HEK293 (cell line): ENCODE data around the gene FRMD3.

Experiments
- CTCF ChIA-PET: fragments of 350-600 bp; formaldehyde crosslinking; extraction: SDS; loops from one replicate; lab custom pipeline; 2021; ENCODE audit warnings: antibody characterized with exemption; lab: Yijun Ruan, JAX
- POLR2A ChIA-PET: fragments of 300-600 bp; formaldehyde crosslinking; extraction: SDS; loops from one replicate; lab custom pipeline; 2020; ENCODE audit warnings: antibody characterized with exemption, inconsistent platforms; lab: Yijun Ruan, JAX
- H3K27ac ChIP-seq: fragments of 200-500 bp; sonication (Bioruptor generic); 2 replicates; pipeline ENCODE4 v1.5.1; 2014; ENCODE audit warnings: low read depth, low read length, control low read depth, inconsistent platforms; ENCODE audit errors: extremely low read depth
- H3K36me3 ChIP-seq, 2 experiments: fragments of 200-500 bp in 1 of 2; sonication (Bioruptor generic) in 1 of 2; 1 replicate in 1 of 2; 2 replicates in 1 of 2; pipeline ENCODE4 v1.5.1; 2014 to 2017; ENCODE audit warnings: inconsistent platforms in 2 of 2, low read length in 2 of 2; ENCODE audit not compliant: control insufficient read depth in 2 of 2, insufficient read depth in 1 of 2
- H3K4me1 ChIP-seq: fragments of 200-500 bp; sonication (Bioruptor generic); 2 replicates; pipeline ENCODE4 v1.5.1; 2014; ENCODE audit warnings: mild to moderate bottlenecking, low read length, inconsistent platforms; ENCODE audit not compliant: control insufficient read depth, insufficient read depth
- H3K4me3 ChIP-seq: 2 replicates; pipeline ENCODE4 v1.5.1; 2011; ENCODE audit warnings: low read depth, mild to moderate bottlenecking, control low read depth, low read length, moderate library complexity
- H3K9me3 ChIP-seq: fragments of 200-500 bp; sonication (Bioruptor generic); 2 replicates; pipeline ENCODE4 v1.5.1; 2014; ENCODE audit warnings: low read depth, low read length, inconsistent platforms; ENCODE audit not compliant: control insufficient read depth, insufficient read depth
- REST ChIP-seq: fragments of 450-650 bp; formaldehyde crosslinking; IDR thresholded peaks from 2 replicates; pipeline ENCODE4 v1.5.1; 2016; ENCODE audit warnings: missing biosample characterization, missing genetic modification characterization
- ZBTB7A ChIP-seq: fragments of 450-650 bp; formaldehyde crosslinking; IDR thresholded peaks from 2 replicates; pipeline ENCODE4 v1.5.1; 2016; ENCODE audit warnings: low read depth, missing biosample characterization, missing genetic modification characterization
- ZFP41 ChIP-seq: fragments of 450-650 bp; formaldehyde crosslinking; IDR thresholded peaks from 2 replicates; pipeline ENCODE4 v1.5.1; 2016; ENCODE audit warnings: missing biosample characterization, missing genetic modification characterization, borderline replicate concordance
- ZNF121 ChIP-seq: fragments of 450-650 bp; formaldehyde crosslinking; IDR thresholded peaks from 2 replicates; pipeline ENCODE4 v1.5.1; 2016; ENCODE audit warnings: missing biosample characterization, missing genetic modification characterization
- ZNF140 ChIP-seq: fragments of 450-650 bp; formaldehyde crosslinking; IDR thresholded peaks from 2 replicates; pipeline ENCODE4 v1.5.1; 2016; ENCODE audit warnings: missing biosample characterization, missing genetic modification characterization
- ZNF2 ChIP-seq: fragments of 450-650 bp; formaldehyde crosslinking; IDR thresholded peaks from 2 replicates; pipeline ENCODE4 v1.5.1; 2016; ENCODE audit warnings: missing biosample characterization, missing genetic modification characterization
- ZNF274 ChIP-seq, 2 experiments: fragments of 200-500 bp in 1 of 2; fragments of 450-650 bp in 1 of 2; sonication (Bioruptor generic) in 1 of 2; formaldehyde crosslinking in 1 of 2; IDR thresholded peaks; 2 replicates each; pipeline versions ENCODE4 v1.5.1 to v1.6.1; 2014 to 2016; ENCODE audit warnings: borderline replicate concordance in 1 of 2, inconsistent platforms in 1 of 2, low read length in 1 of 2, missing biosample characterization in 1 of 2, missing genetic modification characterization in 1 of 2
- ZNF280C ChIP-seq: fragments of 450-650 bp; formaldehyde crosslinking; IDR thresholded peaks from 2 replicates; pipeline ENCODE4 v1.5.1; 2016; ENCODE audit warnings: missing biosample characterization, missing genetic modification characterization
- ZNF37A ChIP-seq: fragments of 450-650 bp; IDR thresholded peaks from 2 replicates; pipeline ENCODE4 v1.5.1; 2018; ENCODE audit warnings: missing biosample characterization, missing genetic modification characterization
- ZNF621 ChIP-seq: fragments of 450-650 bp; formaldehyde crosslinking; IDR thresholded peaks from 2 replicates; pipeline ENCODE4 v1.5.1; 2017; ENCODE audit warnings: missing biosample characterization, missing genetic modification characterization
- ZNF626 ChIP-seq: fragments of 450-650 bp; sonication (Bioruptor Pico); formaldehyde crosslinking; IDR thresholded peaks from 2 replicates; pipeline ENCODE4 v1.5.1; 2018; ENCODE audit warnings: missing biosample characterization, missing genetic modification characterization, inconsistent platforms
- ZNF664 ChIP-seq: fragments of 450-650 bp; formaldehyde crosslinking; IDR thresholded peaks from 2 replicates; pipeline ENCODE4 v1.5.1; 2016; ENCODE audit warnings: missing biosample characterization, missing genetic modification characterization
- TF ChIP-seq, protein P1 (sequence below): fragments of 450-650 bp; formaldehyde crosslinking; IDR thresholded peaks from 2 replicates; pipeline ENCODE4 v1.5.1; 2017; ENCODE audit warnings: missing biosample characterization, mild to moderate bottlenecking, missing genetic modification characterization, moderate library complexity
- TF ChIP-seq, protein P2 (sequence below): fragments of 450-650 bp; IDR thresholded peaks from 2 replicates; pipeline ENCODE4 v1.5.1; 2018; ENCODE audit warnings: missing biosample characterization, missing genetic modification characterization
- TF ChIP-seq, protein P3 (sequence below): fragments of 450-650 bp; formaldehyde crosslinking; IDR thresholded peaks from 2 replicates; pipeline ENCODE4 v1.5.1; 2016; ENCODE audit warnings: missing biosample characterization, missing genetic modification characterization, low read depth

Gene FRMD3

DNA sequence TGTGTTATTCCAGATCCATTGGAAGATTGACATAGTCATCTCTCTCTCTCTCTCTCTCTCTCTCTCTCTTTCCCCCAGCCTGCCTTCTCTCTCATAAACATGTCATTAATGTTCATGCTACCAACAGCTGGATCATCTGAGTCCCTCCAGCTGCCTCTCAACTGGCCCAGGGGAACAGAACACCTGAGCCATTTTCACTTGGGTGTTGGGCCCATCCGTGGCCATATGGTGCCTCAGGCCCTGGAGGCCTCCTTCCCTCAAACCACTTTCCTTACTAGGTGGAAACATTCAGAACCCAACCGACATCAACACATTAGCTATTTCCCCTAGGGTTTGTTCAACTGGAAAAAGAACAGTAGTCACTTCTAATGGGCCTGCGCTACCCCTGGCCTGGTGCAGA is 196.2 kb downstream of the FRMD3 start:
- H3K9me3 ChIP-seq = no peaks in the 10 kb centered on the region
- no peaks in the 10 kb centered on the region for H3K4me1 ChIP-seq
- TF ChIP-seq ZNF37A (tag by site-specific recombination) (no peak), ZNF280C (tag by site-specific recombination) (no peak), REST (no peak), ZBTB7A (tag by site-specific recombination) (no peak), ZFP41 (tag by site-specific recombination) (no peak), ZNF621 (tag by site-specific recombination) (no peak), ZNF121 (no peak), ZNF140 (no peak), ZNF274 (IDR thresholded peaks at IDR 0.05; ENCODE audit: low read length) (no peak), ZNF274 (tag by site-specific recombination; IDR thresholded peaks at IDR 0.05; ENCODE audit: borderline replicate concordance) (no peak), ZNF664 (tag by site-specific recombination) (no peak), ZNF626 (tag by site-specific recombination) (no peak), ZNF2 (no peak)
- TF ChIP-seq, protein P1, sequence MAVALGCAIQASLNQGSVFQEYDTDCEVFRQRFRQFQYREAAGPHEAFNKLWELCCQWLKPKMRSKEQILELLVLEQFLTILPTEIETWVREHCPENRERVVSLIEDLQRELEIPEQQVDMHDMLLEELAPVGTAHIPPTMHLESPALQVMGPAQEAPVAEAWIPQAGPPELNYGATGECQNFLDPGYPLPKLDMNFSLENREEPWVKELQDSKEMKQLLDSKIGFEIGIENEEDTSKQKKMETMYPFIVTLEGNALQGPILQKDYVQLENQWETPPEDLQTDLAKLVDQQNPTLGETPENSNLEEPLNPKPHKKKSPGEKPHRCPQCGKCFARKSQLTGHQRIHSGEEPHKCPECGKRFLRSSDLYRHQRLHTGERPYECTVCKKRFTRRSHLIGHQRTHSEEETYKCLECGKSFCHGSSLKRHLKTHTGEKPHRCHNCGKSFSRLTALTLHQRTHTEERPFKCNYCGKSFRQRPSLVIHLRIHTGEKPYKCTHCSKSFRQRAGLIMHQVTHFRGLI (tag by site-specific recombination) = no peak
- TF ChIP-seq, protein P2, sequence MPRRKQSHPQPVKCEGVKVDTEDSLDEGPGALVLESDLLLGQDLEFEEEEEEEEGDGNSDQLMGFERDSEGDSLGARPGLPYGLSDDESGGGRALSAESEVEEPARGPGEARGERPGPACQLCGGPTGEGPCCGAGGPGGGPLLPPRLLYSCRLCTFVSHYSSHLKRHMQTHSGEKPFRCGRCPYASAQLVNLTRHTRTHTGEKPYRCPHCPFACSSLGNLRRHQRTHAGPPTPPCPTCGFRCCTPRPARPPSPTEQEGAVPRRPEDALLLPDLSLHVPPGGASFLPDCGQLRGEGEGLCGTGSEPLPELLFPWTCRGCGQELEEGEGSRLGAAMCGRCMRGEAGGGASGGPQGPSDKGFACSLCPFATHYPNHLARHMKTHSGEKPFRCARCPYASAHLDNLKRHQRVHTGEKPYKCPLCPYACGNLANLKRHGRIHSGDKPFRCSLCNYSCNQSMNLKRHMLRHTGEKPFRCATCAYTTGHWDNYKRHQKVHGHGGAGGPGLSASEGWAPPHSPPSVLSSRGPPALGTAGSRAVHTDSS (tag by site-specific recombination) = no peak
- TF ChIP-seq, protein P3, sequence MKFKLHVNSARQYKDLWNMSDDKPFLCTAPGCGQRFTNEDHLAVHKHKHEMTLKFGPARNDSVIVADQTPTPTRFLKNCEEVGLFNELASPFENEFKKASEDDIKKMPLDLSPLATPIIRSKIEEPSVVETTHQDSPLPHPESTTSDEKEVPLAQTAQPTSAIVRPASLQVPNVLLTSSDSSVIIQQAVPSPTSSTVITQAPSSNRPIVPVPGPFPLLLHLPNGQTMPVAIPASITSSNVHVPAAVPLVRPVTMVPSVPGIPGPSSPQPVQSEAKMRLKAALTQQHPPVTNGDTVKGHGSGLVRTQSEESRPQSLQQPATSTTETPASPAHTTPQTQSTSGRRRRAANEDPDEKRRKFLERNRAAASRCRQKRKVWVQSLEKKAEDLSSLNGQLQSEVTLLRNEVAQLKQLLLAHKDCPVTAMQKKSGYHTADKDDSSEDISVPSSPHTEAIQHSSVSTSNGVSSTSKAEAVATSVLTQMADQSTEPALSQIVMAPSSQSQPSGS (tag by site-specific recombination) = no peak
- TF ChIP-seq, all 188 proteins: peak for 0
- Histone ChIP-seq H3K36me3 (no peaks in the 10 kb centered on the region), H3K4me3 (no peak overlapping the region), H3K27ac (no peak overlapping the region)
- CTCF ChIA-PET = interaction anchor here (0.6 to 2.5 kb wide), 4 partner anchors 8 to 202 kb away, joined by 3 to 27 read pairs (median 5); partner anchors contain the start of gene FRMD3
- POLR2A ChIA-PET = no interaction called here
